ENCODE data around the gene PFKFB4. TPM values are rescaled to one million over a fixed set of nuclear protein-coding genes. Genes with fewer than 3 reads are reported as not detected.
A peak's percentile ranks its signal among the peaks of the same experiment; 100 is the strongest.
"Not testable (repeated sequence)": the region's sequence is repeated elsewhere in the genome, so short reads cannot be mapped to it uniquely, and the experiment has no call there.

Gene PFKFB4
- total RNA-seq, 1 donor from 2014 or later, result 7.1 TPM

- Mint-ChIP-seq H3K27me3 (ENCODE audit: unreplicated experiment) (no peaks in the 10 kb centered on the region), H3K4me3 (ENCODE audit: unreplicated experiment) (no peak overlapping the region), H3K27ac (ENCODE audit: unreplicated experiment) (no peak overlapping the region), H3K4me1 (ENCODE audit: unreplicated experiment) (peaks cover 3% of the 10 kb centered on the region), H3K36me3 (ENCODE audit: unreplicated experiment) (peaks cover 2% of the 10 kb centered on the region), H3K9me3 (ENCODE audit: unreplicated experiment) (no peaks in the 10 kb centered on the region)
- TF ChIP-seq CTCF (IDR thresholded peaks at IDR 0.05), result no peak
- no peak for DNase-seq (ENCODE audit: extremely low spot score, unreplicated experiment)
Observed at GRCh38 chr3:48478626-48479555, 77.7 kb downstream of the PFKFB4 start.

GRCh38 chr3:48477959-48478520 lies 78.6 kb downstream of the PFKFB4 start:
- H3K4me3 Mint-ChIP-seq (ENCODE audit: unreplicated experiment), result no peak overlapping the region
- H3K36me3 Mint-ChIP-seq (ENCODE audit: unreplicated experiment), result peaks cover 2% of the 10 kb centered on the region
- peaks cover 8% of the 10 kb centered on the region for H3K4me1 Mint-ChIP-seq (ENCODE audit: unreplicated experiment)
- TF ChIP-seq CTCF (IDR thresholded peaks at IDR 0.05), result no peak
- H3K9me3 Mint-ChIP-seq (ENCODE audit: unreplicated experiment), result no peaks in the 10 kb centered on the region
- H3K27ac Mint-ChIP-seq (ENCODE audit: unreplicated experiment), result no peak overlapping the region
- H3K27me3 Mint-ChIP-seq (ENCODE audit: unreplicated experiment), result no peaks in the 10 kb centered on the region
- no peak for DNase-seq (ENCODE audit: extremely low spot score, unreplicated experiment)

GRCh38 chr3:48476426-48477053 lies 80.1 kb downstream of the PFKFB4 start:
- no peak for DNase-seq (ENCODE audit: extremely low spot score, unreplicated experiment)
- Mint-ChIP-seq H3K9me3 (ENCODE audit: unreplicated experiment) (no peaks in the 10 kb centered on the region), H3K27me3 (ENCODE audit: unreplicated experiment) (no peaks in the 10 kb centered on the region), H3K36me3 (ENCODE audit: unreplicated experiment) (peaks cover 2% of the 10 kb centered on the region), H3K4me1 (ENCODE audit: unreplicated experiment) (peaks cover 15% of the 10 kb centered on the region), H3K4me3 (ENCODE audit: unreplicated experiment) (no peak overlapping the region), H3K27ac (ENCODE audit: unreplicated experiment) (no peak overlapping the region)
- no peak for TF ChIP-seq CTCF (IDR thresholded peaks at IDR 0.05)

- TF ChIP-seq CTCF (IDR thresholded peaks at IDR 0.05), result no peak
- peaks cover 2% of the 10 kb centered on the region for H3K36me3 Mint-ChIP-seq (ENCODE audit: unreplicated experiment)
- no peak overlapping the region for H3K27ac Mint-ChIP-seq (ENCODE audit: unreplicated experiment)
- H3K27me3 Mint-ChIP-seq (ENCODE audit: unreplicated experiment), result no peaks in the 10 kb centered on the region
- H3K4me3 Mint-ChIP-seq (ENCODE audit: unreplicated experiment), result no peak overlapping the region
- DNase-seq (ENCODE audit: extremely low spot score, unreplicated experiment), result no peak
- H3K9me3 Mint-ChIP-seq (ENCODE audit: unreplicated experiment), result no peaks in the 10 kb centered on the region
- H3K4me1 Mint-ChIP-seq (ENCODE audit: unreplicated experiment), result peaks cover 19% of the 10 kb centered on the region
Observed at GRCh38 chr3:48475188-48475587, 81.4 kb downstream of the PFKFB4 start.

- no peaks in the 10 kb centered on the region for H3K9me3 Mint-ChIP-seq (ENCODE audit: unreplicated experiment)
Observed at GRCh38 chr3:48474619-48475018, 82.0 kb downstream of the PFKFB4 start.

GRCh38 chr3:48474031-48474430 lies 82.6 kb downstream of the PFKFB4 start:
- H3K36me3 Mint-ChIP-seq (ENCODE audit: unreplicated experiment); H3K27me3 Mint-ChIP-seq (ENCODE audit: unreplicated experiment); DNase-seq (ENCODE audit: extremely low spot score, unreplicated experiment); H3K9me3 Mint-ChIP-seq (ENCODE audit: unreplicated experiment); H3K4me3 Mint-ChIP-seq (ENCODE audit: unreplicated experiment): not testable (repeated sequence)
- Mint-ChIP-seq H3K27ac (ENCODE audit: unreplicated experiment) (peak overlapping the region; percentile 100), H3K4me1 (ENCODE audit: unreplicated experiment) (peaks cover 22% of the 10 kb centered on the region)

More at GRCh38 chr3:48474619-48475018, 82.0 kb downstream of the PFKFB4 start:
- TF ChIP-seq CTCF (IDR thresholded peaks at IDR 0.05), result no peak
- H3K27ac Mint-ChIP-seq (ENCODE audit: unreplicated experiment), result peak overlapping the region; percentile 29
- no peak overlapping the region for H3K4me3 Mint-ChIP-seq (ENCODE audit: unreplicated experiment)
- DNase-seq (ENCODE audit: extremely low spot score, unreplicated experiment), result no peak
- peaks cover 22% of the 10 kb centered on the region for H3K4me1 Mint-ChIP-seq (ENCODE audit: unreplicated experiment)
- H3K27me3 Mint-ChIP-seq (ENCODE audit: unreplicated experiment), result no peaks in the 10 kb centered on the region
- no peaks in the 10 kb centered on the region for H3K36me3 Mint-ChIP-seq (ENCODE audit: unreplicated experiment)
